Dermis lymphatic vessel endothelial cell (primary cell): ENCODE data around the gene SIAH3. TPM values are rescaled to one million over a fixed set of nuclear protein-coding genes. Genes with fewer than 3 reads are reported as not detected.

Source experiments
- total RNA-seq: library from RNA; depleted of rRNA; stranded (reverse); fragments of >200 nt; gene quantifications from 2 replicates; pipeline ENCODE4 v1.2.1, GENCODE V29; 2014

Gene SIAH3
- not detected in 2 replicates for total RNA-seq

GRCh38 chr13:45851171-45851921 is at the start of gene SIAH3:
SIAH3 (minus strand) TSS chr13:45851753; CDS start chr13:45851629, 124 bp downstream.

Other genes starting within 250 kb of the SIAH3 start
- not detected in 2 replicates for gene ERICH6B, start 236.0 kb downstream of the SIAH3 start, total RNA-seq
- gene CBY2, start 149.4 kb downstream of the SIAH3 start, total RNA-seq, result under 0.01 TPM in 1 of 2 replicates, not detected in the other
- gene ZC3H13, start 201.0 kb upstream of the SIAH3 start, total RNA-seq, result 9.0 and 13.7 TPM in 2 replicates